Skin of body (tissue), 2 donors: ENCODE measurements around the gene PIP4K2B. TPM values are rescaled to one million over a fixed set of nuclear protein-coding genes. Genes with fewer than 3 reads are reported as not detected.
A peak's percentile ranks its signal among the peaks of the same experiment; 100 is the strongest.

Experiments used
- DNase-seq: peaks from one replicate; lab custom pipeline; 2025; lab: John Stamatoyannopoulos, UW
- total RNA-seq: library from RNA; depleted of rRNA; stranded (reverse); fragments of >200 nt; gene quantifications from one replicate; pipeline ENCODE4 v1.2.3, GENCODE V29; 2014

Gene PIP4K2B
- total RNA-seq, 1 donor from 2014 or later, result 27.7 TPM

DNA sequence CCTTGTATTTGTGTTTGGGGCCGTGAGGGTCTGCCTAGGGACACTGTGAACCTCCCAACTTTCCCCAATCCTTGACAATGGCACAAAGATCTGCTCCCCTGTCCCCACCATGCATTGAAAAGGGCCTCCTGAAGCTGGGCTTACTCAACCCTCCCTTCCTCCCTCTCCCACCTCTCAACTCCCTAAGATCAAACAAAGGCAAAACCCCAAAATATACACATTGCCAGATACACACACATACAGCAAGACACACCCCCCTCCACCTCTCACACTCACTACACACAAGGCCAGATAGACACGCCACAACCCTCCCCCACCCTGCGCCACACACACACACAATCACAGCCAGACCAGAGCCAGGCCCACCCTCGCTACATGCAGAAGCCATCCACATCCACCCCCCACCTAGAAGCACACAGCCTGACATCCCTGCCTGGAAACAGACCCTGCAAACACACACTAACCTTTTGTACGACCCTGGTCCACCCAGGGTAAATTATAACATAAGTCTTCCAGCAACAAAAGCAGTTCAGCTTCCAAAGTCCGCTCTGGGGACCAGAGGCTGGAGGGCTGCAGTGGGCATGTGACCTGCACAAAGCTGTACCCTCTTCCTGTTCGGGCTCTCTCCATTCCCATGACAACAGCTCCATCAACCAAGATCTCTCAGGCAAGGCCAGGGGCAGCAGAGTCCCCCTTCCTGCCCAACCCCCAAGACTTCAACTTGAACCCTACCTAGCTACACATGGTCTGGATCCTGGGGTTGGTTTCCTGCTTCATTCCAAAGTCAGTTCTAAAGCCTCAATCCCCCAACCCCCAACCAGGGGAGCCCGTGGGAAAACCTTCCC is 53.1 kb downstream of the PIP4K2B start:
- peak; percentile 28 for DNase-seq

DNA sequence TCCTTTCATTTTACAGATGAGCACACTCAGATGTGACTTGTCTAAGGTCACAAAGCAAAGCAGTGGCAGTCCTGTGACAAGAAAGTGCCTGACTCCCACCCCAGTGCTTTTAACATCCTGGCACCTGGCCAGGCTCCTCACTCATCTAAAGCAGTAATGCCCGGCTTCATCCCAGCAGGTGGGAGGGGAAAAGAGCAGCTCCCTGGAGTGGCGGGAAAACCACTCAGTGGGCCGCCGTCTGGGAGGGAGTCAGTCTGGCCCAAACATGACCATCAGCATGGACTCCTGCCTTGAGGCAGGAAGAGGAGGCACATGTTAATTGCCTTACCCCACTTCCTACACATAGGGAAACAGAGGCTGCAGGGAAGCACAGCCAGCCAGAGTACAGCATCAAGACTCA is 53.8 kb downstream of the PIP4K2B start:
- no peak for DNase-seq

DNA sequence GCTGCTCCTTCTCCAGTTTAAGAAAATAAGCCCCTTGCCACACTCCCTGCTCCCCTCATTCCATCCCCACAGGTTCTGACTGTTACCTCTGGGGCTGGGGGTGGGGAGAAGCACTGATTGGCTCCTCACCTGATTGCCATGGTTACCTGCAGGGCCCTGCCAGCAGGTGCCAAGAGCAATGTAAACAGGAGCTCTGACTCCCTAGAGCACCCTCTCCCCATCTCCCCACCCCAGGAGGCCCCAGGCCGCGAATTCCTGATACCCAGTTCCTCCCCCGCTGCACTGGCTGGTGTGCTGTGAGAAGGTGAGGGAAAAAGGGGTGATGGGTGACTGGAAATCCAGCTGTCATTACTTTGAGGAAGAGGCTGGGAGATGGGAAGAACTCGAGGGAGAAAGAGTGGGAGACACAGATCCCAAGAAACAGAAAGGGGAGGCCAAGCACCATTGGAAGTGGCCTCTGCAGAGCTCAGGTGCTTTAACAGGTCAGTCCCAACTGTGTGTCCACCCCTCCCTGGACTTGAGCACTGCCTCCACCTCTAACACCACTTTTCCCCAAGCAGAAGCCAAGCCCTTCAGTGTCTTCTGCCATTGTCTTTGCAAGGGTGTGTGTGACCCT is 55.7 kb downstream of the PIP4K2B start:
- no peak for DNase-seq

DNA sequence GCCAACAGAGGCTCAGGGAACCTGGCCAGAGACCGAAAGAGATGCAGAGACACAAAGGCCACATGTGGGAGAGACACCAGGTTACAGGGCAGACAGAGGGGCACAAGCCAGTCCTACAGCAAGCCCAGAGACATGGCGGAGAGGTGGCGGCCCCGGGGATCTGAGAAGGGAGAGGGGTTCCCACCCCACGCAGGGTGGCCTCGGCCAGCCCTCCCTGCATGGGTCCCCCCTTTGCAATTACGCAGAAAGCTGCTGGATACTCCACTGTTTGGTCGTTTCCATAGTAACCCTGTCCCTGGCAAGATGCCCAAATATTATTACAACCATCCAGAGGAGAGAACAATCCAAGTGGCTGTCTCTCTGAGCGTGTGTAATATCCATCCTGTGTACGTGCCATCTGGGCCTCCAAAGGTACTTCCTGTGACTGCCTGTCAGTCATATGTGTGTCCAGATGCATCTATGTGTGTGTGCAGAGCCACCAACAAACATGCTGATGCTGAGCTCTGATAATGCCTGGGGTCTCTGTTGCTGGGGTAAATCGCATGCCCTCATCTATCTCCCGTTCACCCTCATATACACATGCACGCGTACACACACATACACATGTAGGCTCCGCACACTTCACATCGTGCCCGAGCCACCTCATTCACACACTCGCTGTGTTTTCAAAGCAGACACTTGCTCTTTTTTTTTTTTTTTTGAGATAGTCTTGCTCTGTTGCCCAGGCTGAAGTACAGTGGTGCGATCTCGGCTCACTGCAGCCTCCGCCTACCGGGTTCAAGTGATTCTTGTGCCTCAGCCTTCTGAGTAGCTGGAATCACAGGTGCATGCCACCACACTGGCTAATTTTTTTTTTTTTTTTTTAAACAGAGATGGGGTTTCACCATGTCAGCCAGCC is 56.7 kb downstream of the PIP4K2B start:
- DNase-seq, result peak; percentile 97

DNA sequence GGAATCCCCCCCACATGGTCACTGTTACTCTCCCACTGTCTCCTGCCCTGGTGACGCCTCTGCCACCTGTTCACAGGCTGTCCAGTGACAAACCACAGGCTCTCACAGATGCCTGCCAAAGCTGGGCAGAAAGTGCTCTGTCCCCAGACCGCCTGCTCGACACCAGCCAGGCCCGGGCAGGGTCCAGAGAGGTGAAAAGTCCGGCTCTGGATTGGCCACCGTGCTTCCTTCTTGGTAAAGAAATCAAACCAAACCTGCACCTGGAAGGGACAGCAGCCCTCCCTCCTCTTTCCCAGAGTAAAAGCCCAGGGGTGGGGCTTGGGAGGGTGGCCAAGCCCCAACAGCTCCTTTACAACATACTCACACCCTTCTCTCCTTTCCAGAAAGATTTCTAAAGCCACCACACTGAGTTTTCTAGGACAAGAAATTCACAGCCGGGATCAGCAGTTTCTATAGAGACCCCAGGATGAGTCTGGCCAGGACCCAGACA is 57.4 kb downstream of the PIP4K2B start:
- DNase-seq, result peak; percentile 81

DNA sequence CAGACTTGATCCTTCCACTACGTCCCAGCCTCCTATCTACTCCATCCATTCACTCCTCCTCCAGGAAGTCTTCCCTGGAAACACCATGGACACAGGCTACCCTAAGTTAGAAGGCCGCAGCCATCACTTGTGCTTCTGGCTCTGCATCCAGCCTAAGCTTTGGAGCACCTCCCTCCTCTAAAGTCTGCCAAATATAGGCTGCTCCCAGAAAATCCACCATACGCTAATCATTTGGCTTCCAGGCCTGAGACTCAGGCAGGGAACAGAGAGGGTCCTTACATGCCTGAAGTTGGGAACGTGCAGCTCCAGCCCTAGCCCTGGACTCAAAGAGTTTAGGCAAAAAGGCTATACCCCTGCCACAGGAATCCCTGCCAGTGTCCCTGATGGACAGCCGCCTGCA is 57.9 kb downstream of the PIP4K2B start:
- peak; percentile 42 for DNase-seq

DNA sequence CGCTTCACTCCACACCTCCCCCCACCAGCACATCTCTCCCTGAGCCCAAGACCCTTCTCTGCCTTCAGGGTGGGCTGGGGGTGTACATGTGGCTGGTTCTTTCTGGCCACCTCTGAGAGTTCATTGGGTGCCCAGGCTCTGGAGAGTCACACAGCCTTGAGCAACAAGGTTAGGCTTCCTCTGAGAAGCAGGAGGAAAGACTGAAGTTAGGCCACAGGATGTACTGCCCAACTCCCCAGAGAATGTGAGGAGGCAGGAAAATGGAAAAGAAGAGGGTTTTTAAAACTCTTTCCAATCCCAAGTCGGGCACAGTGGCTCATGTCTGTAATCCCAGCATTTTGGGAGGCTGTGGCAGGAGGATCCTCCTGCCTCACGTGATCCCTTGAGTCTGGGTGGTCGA is 58.5 kb downstream of the PIP4K2B start:
- DNase-seq, result no peak

DNA sequence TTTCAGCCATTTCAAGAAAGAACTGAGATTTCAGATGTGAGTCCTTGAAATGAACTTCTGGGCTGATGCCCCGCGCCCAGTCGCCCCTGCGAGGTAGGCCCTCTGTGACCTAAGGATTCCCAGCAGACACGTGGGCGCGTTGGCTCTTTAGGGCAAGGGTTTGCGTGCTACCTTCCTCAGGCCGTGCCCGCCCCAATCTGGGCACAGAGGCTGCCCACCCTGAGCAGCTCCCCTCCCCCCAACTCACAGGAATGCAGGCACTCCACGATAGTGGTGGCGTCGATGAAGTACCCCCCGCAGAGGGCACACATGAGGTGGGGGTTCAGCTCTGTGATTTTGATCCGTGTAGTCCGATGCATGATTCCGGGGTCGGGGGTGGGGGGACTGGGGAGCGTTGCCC is 59.3 kb downstream of the PIP4K2B start:
- no peak for DNase-seq

DNA sequence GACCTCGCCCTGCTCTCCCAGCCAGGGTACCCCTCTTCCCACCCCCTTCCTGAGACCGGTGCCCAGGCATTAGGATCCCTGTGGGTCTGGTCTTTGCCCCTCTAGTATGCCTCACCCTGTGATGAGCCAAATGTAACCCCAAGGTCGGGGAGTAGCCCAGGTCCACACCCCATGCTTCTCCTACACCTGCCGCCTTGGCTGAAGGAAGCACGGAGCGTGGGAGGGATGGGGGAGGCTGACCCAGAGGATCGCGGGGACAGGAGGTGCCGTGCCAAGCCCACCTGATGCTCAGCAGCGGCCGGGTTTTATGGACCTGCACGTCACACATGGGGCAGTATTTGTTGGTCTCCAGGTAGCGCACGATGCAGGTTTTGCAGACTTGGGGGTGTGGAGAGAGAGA is 60.1 kb downstream of the PIP4K2B start:
- DNase-seq, result no peak

DNA sequence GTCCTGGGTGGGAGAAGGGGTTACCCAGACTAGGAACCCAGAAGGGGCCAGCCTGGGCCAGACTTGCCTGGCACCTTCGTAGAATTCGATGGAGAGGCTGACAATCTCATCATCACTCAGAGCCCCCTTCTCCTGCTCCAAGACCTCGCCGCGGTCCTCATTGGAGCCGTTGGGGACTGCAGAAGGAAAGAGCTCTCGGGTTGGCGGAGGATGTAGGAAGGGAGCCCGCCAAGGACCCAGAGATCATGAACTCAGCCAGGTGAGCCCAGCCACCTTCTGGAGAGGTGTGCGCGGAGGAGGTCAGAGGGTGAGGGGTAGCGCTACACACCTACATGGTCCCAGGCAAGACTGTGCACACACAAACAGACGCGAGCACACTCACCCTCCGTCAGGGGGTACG is 60.7 kb downstream of the PIP4K2B start:
- no peak for DNase-seq

DNA sequence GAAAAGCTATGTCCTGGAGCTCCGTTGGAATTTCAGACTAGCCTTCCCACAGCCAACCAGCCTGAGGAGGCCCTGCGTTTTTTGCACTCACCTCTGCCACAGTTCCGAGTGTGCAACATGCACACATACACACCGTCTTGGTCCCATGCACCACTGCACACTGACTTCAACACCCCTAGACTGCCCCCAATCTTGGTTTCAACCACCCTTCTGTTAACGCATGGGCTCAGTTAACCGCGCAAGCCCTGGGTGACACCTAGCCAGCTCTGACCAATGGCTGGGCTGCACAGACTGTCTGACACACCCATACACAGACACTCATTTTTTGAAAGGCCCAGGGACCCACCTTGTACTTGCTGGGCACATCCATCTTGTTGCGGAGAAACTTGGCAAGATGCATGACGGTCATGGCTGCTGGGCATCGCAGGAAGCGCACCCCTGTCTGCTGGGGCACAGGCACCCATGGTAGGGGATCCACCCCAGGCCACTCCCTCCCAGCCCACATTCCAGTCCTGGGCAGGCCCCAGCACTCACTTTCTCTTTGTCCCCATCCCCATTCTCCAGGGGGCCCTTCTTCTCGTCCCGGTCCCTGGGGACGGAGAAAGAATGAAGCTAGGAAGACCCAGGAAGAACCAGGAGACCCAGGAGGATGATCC is 61.2 kb downstream of the PIP4K2B start:
- DNase-seq, result no peak

DNA sequence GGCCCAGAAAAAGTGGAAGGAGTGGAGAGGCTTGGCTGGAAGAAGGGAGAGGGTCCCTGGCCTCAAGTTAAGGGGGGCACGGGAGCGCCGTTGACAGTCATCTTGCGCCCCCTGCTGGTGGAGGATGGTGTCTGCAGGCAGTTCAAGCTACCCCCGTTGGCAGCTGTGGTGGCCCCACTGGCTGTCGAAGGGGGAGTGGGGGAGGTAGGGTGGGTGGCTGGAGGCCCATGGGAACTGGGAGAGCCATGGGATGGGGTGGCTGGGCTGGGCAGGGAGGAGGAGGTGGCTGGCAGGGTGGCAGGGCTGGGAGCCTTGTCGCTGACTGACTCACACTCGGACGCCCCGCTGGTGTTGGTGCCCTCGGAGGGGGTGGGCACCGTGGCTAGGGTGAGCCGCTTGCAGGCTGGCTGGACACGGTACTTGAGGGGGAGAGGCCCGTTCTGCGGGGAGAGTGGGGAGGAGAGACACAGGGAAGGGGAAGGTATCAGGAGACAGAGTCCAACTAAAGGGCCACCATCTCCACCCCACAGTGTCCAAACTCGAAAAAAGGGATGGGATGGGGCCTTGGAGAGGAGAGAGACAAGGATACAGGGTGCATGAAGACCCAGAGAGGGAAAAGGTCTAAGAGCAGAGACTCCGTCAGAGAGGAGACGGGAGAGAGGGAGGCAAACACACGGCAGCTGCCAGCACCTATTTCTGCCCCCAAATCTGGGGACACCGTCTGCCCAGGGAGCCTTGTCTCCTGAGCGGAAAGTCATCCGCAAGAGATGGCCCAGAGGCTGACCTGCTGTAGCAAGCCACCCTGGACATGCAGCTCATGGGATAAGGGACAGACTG is 64.0 kb downstream of the PIP4K2B start:
- no peak for DNase-seq

DNA sequence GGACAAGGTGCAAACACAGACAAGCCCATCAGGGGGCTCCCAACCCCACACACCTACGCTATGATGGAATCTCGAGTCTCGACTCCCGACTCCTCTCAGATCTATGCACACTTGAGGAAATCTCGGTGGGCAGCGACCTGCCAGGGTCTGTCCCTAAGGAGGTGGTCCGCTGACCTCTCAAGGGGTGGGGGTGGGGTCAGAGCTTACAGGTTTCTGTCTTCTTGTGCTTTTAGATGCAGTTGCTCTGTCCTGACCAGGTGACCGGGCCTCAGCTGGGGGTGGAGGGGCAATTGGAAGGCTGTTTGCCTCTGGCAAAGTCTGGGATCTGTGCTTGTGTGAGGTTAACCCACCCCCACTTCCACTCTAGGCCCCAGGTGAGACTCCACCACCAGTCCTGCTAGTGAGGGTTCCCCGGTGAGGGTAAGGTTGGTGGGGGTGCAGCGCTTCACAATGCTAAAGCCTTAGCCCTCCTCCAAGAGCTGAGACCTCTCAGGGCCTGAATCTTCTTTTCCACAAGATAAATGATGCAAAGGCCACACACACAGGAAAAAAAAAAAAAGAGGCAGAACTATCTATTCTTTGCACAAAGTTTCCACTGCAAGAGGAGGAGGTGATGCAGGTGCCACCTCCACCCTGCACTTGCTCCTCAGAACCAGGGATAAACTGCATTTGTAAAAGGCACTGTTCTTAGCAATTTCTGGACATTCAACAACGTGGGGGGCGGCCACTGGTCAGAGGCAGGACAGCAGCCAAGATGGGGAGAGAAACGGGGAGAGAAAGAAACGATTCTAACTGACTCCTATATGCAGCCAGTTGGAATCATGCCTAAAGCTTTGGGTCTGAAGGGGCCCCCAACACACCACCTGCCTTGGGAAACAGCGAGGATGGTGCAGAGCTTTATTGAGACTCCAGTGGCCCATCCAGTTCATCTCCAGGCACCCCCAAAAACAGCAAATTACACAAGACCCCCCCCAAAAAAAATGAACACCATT is 65.1 kb downstream of the PIP4K2B start:
- DNase-seq, result no peak

DNA sequence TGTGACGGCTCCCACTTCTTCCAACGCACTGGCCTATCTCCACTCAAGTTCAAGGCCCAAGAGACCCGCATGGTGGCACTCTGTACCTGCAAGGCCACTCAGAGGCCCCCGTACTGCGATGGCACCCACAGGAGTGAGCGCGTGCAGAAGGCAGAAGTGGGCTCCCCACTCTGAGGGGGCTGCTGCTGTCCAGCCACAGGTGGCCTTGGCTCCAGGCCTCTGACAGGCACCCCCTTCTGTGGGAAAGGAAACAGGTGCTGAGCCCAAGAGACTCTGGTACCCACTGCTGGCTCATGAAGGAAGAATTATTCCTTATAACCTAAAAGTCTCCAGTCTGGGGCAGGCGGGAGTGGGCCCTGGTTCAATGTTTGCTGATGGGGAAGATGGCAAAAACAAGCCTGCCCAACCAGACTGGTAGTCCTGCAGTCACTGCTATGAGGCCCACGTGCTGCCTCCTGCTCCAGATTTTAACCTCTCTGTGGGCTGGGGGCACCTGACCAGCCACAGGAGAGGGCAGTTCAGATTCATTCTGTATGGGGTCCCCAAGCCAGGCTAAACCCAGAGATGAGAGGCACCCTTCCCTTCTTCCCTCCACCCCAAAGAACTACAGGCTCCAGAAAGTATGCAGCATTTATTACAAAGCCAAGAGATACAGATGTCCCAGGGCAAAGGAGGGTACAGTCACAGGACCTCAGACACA is 65.9 kb downstream of the PIP4K2B start:
- no peak for DNase-seq

DNA sequence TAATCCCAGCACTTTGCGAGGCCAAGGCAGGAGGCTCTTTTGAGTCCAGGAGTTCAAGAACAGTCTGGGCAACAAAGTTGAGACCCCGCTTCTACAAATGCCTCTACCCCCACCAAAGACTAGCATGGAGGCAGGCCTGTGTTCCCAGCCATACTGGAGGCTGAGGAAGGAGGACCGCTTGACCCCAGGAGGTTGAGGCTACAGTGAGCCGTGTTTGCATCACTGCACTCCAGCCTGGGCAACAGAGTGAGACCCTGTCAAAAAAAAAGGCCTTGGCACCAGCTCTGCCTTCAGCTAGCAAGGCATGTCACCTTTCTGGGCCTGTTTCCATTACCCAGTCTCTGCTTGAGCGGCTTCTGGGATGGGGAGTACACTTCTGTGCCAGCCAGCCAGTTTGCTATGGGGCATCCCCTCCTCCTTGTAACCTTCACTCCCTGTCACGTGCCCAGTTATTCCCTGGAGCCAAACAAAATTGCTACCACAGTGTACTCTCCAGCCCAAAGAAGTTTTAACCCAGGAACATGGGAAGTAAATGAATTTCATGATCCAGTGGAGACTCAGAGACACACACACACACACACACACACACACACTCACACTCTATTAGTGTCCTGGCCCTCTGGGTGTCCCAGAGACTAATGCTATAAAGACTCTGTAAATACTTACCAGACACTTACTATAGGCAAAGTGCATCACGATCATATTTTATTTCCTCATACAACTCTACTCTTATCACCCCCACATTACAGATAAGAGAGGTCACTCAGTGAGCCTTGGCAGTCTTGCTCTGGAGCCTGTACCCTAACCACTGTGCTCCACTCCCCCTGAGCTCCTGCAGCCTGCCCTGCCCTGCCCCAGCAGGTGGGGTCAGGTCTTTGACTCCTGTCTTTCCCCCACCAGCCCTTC is 66.7 kb downstream of the PIP4K2B start:
- DNase-seq, result no peak

DNA sequence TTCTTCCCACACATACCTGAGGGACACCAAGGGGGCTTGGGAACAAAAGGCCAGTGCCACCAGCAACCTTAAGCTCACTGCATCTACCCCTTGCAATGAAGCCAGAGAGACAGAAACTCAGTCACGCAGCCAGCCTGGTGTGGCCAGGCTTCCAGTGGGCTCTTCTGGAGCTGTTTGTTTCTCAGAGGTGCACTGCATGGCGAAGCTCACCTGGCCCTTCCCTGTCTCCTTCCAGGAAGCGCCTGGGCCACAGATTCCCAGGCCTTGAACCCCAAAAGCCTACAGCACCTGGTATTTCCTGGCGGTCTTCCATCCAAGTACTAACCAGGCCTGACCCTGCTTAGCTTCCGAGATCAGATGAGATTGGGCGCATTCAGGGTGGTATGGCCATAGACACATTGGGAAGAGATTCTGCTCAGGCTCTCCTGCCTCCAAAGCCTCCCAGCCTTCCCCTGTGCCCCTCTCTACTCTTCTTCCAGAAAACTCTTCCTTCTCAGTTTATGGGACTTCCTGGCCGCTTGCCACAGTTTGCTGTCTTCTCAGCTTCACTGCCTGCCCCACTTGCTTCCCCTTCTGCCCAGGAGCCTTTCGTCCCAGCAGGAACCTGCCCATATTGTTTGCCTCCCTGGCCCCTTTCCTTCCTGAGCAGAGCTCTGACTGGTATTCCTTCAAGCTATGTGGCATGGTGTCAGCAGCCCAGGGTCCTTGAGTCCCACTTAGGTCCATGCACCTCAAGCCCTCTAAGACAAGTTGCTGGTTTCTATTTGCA is 67.6 kb downstream of the PIP4K2B start:
- no peak for DNase-seq
